ENCODE measurements around the gene GTF2F2. TPM values are rescaled to one million over a fixed set of nuclear protein-coding genes. Genes with fewer than 3 reads are reported as not detected.
A peak's percentile ranks its signal among the peaks of the same experiment; 100 is the strongest.
"Not testable (repeated sequence)": the region's sequence is repeated elsewhere in the genome, so short reads cannot be mapped to it uniquely, and the experiment has no call there.

The GTF2F2 gene
- total RNA-seq, 1 experiment from 2014 or later, result 65.4 TPM

DNA sequence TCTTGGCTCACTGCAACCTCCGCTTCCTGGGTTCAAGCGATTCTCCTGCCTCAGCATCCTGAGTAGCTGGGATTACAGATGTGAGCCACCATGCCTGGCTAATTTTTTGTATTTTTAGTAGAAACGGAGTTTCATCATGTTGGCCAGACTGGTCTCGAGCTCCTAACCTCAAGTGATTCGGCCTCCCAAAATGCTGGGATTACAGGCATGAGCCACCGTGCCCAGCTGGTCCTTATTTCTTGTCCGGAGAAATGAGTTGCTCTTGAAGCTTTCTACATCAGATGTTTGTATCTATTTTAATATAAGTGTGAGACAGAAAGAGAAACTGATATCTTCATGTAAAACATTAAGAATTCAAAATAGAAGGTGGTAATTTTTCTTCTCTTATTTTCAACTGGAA is 124.4 kb downstream of the GTF2F2 start:
- DNase-seq (ENCODE audit: low read depth), result peak; percentile 37

DNA sequence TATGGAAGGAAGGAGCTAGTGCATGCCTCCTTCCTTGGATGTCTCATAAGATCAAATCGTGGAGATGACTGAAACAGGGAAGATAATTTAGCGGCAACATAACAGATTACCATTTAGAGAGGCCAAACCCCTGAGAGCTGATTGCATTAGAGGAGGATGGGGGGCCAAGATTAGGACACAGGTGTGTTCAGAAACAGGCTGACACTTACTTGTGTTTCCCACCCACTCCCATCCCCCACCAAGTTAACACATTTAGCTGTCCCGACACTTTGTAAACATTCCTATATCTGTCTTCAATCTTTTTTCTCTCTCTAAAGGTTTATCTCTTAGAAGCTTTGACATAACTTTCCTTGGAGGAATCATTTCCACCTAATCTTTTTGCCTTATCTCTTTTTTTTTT is 129.4 kb downstream of the GTF2F2 start:
- DNase-seq (ENCODE audit: low read depth), result no peak

- DNase-seq (ENCODE audit: low read depth), result no peak
Measured at GRCh38 chr13:45254396-45254795, 134.1 kb downstream of the GTF2F2 start.

- DNase-seq (ENCODE audit: low read depth), result no peak
Measured at GRCh38 chr13:45255247-45255987, 135.1 kb downstream of the GTF2F2 start.

- no peak for DNase-seq (ENCODE audit: low read depth)
Measured at GRCh38 chr13:45256254-45256653, 135.9 kb downstream of the GTF2F2 start.

DNA sequence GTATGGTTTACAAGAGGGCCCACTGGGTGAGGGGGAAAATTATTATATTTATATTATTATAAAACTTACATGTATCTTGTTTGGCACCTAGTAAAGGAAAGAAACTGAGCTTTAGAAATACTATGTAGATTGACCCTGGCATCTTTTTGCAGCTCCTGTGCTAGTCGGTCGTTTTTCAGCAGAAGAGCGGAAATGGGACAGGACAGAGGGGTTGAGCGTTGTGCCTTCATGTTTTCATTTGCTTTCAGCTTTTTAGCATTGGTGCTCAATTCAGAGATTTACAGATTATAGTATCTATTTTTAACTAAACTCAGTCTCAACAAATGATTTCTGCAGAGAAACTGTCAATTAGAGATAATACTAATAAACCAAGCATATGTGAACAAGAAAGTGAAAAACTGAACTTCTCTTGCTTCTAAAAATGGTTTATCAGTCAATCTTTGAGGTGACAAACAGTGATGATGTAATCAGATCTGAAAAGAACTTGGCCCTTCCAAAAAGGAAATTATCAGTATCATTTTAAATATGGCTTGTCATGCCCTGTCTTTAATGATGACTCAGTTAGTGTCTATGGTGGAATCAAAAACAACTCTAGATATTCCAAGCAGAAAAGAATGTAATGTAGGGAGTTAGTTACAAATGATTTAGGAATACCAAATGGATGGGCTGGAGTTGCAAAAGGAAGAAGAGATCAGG is 137.5 kb downstream of the GTF2F2 start:
- DNase-seq (ENCODE audit: low read depth), result peak; percentile 40

DNA sequence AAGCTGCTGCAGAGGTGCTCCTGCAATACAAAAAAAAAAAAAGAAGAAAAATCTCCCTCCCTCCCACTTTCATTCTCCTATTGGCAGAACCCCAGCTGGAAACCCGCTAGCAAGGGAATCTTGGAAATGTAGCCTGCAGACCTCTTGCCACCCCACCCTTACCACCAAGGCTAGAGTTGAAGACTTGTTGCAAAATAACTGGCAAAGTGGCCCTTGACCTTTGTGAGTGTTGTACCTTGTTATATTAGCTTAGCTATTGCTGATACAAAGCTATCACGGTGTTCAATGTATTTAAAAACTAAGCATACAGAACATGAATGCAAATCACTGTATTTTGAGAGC is 138.0 kb downstream of the GTF2F2 start:
- DNase-seq (ENCODE audit: low read depth), result peak; percentile 32

DNA sequence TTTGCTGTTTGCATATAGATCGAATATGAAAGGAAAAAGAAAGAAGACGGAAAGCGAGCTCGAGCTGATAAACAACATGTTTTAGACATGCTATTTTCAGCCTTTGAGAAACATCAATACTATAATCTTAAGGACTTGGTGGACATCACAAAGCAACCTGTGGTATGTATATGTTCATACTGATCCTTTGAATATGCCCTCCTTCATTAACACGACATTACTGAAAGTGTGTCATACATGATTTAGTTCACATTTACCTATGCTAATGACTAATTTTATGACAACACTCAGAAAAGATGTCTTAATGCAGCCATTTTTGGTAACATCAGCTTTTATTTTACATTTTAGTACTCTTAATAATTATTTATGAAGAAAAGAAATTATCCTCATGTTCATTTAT is 146.9 kb downstream of the GTF2F2 start:
- DNase-seq (ENCODE audit: low read depth), result no peak

DNA sequence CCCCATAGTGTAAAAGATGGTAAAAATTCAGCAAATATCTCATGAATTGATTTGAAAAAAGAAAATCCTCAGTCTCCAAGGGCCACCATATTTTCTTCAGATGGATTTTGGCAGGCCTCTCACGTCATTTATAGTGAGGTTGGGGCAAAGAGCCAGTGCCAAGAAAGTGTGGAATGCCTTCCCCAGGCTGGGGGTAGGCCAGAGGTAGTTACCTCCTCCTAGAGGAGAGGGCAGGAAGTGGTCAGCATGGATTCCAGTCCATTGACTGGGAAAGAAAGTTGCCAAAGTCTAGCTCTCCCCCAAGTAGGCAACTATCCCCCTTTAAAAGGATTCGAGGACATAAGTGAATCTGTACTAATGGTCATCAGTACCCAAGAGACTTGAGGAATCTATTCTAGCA is 148.9 kb downstream of the GTF2F2 start:
- peak; percentile 34 for DNase-seq (ENCODE audit: low read depth)

DNA sequence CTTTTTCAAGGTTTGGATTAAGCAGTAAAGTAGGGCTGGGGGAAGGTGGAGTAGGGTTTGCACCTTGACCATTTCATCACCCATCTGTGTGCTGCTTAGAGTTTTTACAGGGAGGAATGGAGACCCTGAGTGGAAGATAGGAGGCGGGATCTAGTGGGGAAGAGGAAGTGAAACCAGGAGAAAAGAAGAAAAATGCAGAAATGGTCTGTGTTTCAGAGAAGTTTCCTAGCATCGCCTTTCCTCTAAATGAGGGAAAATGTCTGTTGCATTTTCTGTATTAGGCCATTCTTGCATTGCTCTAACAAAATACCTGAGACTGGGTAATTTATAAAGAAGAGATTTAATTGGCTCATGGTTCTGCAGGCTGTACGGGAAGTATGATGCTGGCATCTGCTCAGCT is 156.6 kb downstream of the GTF2F2 start:
- no peak for DNase-seq (ENCODE audit: low read depth)

DNA sequence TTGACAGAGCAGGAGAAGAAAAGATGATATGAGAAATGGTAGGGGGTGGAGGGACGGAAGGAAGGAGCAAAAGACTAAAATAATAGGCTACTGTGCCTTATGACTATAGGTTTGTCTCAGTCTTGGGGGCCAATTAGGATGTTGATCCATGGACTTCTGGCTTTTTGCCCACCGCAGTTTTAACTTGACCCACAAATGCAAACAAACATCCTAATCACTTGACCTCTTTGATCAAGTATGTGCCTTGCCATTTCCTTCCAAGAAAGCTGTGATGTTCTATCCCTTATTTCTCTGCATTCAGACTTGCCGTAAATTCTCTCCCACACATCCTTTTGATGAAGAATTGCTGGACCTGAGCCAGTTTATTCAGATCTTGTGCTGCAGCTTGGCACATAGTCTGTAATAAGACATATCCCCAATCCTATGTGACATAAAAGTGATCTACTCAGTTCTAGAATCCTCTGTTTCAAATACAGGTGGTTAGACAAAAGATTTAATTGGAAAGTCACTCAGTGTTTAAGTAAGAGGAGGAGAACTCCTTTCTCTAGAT is 157.9 kb downstream of the GTF2F2 start:
- DNase-seq (ENCODE audit: low read depth), result no peak

GRCh38 chr13:45280011-45280410 is 159.7 kb downstream of the GTF2F2 start:
- DNase-seq (ENCODE audit: low read depth), result no peak

GRCh38 chr13:45280751-45281634 is 160.7 kb downstream of the GTF2F2 start:
- peak; percentile 78 for DNase-seq (ENCODE audit: low read depth)

DNA sequence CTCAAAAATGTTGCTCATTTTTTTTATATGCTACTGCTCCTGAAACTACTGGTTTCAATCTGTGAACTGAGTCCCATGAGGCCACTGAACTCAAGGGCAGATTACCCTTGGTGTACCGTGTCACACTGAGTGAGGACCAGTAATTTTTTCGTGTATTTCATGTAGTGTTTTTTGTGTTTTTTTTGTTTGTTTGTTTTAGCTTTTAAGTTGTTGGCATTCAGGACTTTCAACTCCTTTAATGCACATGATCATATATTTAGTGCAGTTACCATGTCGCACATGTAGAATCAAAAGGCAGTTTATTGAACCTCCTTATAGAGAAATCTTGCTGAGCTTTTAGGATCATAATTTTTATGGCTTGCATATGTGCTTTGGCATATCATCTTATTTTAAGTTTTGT is 162.7 kb downstream of the GTF2F2 start:
- no peak for DNase-seq (ENCODE audit: low read depth)

DNA sequence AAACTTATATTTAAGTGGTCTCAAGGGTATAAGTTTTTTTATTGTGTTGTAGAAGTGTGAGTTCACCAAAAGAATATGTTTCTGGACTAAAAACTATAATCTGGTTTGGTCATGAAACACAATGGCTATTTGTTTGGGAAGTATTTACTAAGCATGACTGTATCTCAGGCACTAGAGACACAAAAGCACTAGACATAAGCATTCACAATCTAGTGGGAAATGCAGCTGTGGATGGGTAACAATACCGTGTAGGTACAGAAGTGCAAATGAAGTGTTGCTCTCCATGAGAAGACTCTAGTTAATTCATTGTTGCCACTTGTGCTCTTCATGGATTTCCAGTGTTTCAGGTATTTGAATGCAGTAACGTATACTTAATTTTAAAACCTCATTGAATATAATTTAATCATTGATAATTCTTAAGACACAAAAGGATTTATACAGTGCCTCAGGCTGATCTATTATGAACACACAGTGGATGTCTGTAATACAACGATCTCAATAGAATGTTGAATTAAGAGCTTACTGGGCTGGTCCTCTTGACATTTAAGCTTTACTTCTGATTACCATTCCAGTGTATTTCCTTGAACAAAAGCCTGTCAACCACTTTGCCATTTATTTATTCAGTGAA is 169.7 kb downstream of the GTF2F2 start:
- DNase-seq (ENCODE audit: low read depth), result no peak

DNA sequence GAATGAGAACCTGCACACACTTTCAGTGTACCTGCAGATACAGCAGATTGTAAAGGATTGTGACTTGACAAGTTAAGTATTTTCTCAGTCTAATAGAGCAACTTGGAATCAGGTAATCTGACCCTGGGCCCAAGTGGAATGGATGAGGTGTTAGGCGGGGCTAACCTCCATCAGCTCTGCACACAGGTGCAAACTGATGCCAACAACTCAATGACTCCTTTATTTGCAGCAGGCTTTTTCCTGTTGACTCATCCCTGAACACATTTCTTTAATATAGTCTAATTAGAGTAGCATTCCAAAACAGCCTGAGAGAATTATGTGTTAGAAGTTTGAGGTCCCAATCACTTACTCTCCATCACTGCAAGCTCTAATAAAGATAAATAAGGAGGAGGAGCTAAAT is 171.9 kb downstream of the GTF2F2 start:
- DNase-seq (ENCODE audit: low read depth), result peak; percentile 40

GRCh38 chr13:45295536-45295935 is 175.2 kb downstream of the GTF2F2 start:
- peak; percentile 98 for DNase-seq (ENCODE audit: low read depth)

DNA sequence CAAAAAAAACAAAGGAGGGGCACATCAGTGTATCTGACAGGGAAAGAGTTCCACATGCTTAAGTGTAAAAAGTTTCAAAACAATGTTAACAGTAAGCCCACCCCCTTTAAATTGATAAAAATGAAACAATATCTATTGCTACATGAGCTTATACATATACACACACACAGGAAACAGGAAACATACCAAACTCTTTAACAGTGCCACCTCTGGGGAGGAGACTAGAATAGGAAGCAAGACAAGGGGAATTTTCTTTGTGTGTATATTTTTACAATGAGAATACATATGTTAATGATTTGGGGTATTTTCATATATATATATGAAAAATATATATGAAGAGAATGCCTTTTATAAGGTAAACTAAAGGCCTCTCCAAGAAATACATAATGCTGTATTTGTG is 175.9 kb downstream of the GTF2F2 start:
- peak; percentile 28 for DNase-seq (ENCODE audit: low read depth)

DNA sequence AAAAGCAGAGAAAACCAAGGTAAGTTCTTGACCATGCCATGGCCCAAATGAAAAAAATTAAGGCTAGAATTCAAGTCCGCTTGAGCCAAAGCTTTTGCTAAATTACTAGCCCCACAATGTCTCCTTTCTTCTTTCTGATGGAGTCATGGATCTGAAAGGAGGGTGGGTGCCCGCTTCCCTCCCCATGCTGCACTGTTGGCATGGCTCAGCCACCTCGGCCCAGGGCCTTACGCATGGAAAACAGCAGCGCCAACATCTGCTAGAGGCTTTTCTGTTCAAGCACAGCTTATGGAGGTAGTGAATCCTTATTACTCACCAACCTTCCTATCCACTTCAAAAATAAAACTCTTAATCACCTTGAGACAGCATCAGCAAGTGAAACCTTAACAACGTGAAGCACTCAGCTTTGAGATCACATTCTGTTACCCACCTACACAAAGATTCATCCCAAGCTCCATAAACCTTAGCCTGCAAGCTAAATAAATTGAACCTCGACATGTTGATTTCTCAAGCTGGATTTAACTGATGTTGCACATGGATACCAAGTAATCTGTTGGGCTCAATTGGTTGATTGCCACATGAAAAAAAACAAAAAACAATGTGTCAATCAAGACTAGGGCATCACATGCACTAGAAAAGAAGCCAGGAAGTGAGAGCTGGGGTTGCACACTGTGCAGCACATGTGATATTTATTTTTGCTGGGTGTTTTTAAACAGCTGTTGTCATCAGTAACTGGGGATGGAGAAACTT is 177.3 kb downstream of the GTF2F2 start:
- peak; percentile 86 for DNase-seq (ENCODE audit: low read depth)

DNA sequence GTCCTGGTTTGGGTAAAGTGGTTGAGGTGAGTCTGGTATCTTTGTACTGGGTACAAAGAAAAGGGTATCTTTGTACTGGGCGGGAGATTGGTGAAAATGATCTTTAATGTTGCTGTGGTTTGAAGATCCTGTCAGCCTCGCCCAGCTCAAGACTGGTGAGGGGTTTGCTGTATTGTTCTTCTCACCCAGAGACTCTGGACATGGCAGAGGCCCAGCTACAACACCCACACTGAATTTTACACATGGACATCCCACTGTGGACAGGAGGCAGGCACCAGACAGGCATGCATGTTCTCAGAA is 177.8 kb downstream of the GTF2F2 start:
- no peak for DNase-seq (ENCODE audit: low read depth)

DNA sequence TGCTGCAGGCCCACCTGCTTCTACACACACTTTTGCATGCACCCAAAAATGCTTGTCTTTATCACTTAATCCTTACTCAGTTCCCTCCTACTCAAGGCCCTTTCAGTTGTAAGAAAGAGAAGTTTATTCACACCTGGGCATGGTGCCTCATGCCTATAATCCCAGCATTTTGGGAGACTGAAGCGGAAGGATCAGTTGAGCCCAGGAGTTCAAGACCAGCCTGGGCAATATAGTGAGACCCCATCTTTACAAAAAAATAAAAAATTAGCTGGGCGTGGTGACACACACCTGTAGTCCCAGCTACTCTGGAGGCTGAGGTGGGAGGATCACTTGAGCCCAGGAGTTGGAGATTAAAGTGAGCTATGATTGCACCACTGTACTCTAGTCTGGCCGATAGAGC is 178.2 kb downstream of the GTF2F2 start:
- DNase-seq (ENCODE audit: low read depth), result not testable (repeated sequence)
